Lung (tissue), 12 donors: ENCODE measurements around the gene VEPH1. TPM values are rescaled to one million over a fixed set of nuclear protein-coding genes. Genes with fewer than 3 reads are reported as not detected.

Experiments used
- ATAC-seq: fragments of 200-7000 bp; cut with Tn5 transposase; one replicate; pipeline ENCODE4 v1.9.1; 2020; ENCODE audit warnings: moderate number of reproducible peaks; ENCODE audit not compliant: insufficient read depth, low FRiP score
- DNase-seq, 3 donors: peaks; one replicate each; pipeline ENCODE4 v3.0.0-alpha.2; 2013 to 2017
- H3K27ac ChIP-seq, 2 donors: one replicate each; pipeline ENCODE4 v1.5.1; 2013; ENCODE audit warnings: mild to moderate bottlenecking in 2 of 2, moderate library complexity in 2 of 2, control low read depth in 1 of 2, inconsistent platforms in 1 of 2, low read depth in 1 of 2, low read length in 1 of 2
- H3K27me3 ChIP-seq, 3 donors: one replicate each; pipeline ENCODE4 v1.5.1; 2013; ENCODE audit warnings: low read length in 2 of 3; ENCODE audit not compliant: control insufficient read depth in 3 of 3, insufficient read depth in 3 of 3
- H3K36me3 ChIP-seq, 4 donors: one replicate each; pipeline ENCODE4 v1.5.1; 2013; ENCODE audit warnings: low read length in 4 of 4, mild to moderate bottlenecking in 1 of 4, moderate library complexity in 1 of 4; ENCODE audit not compliant: control insufficient read depth in 4 of 4, insufficient read depth in 4 of 4
- H3K4me1 ChIP-seq, 5 donors: one replicate each; pipeline ENCODE4 v1.5.1; 2013; ENCODE audit warnings: low read length in 5 of 5, mild to moderate bottlenecking in 2 of 5, moderate library complexity in 1 of 5; ENCODE audit not compliant: control insufficient read depth in 5 of 5, insufficient read depth in 5 of 5
- H3K4me3 ChIP-seq: one replicate; pipeline ENCODE4 v1.5.1; 2013; ENCODE audit warnings: mild to moderate bottlenecking, control low read depth, moderate library complexity
- H3K9ac ChIP-seq, 2 donors: one replicate each; pipeline ENCODE4 v1.5.1; 2013; ENCODE audit warnings: low read length in 2 of 2, control low read depth in 1 of 2; ENCODE audit not compliant: insufficient read depth in 1 of 2
- H3K9me3 ChIP-seq, 4 donors: one replicate each; pipeline ENCODE4 v1.5.1; 2013; ENCODE audit warnings: low read length in 3 of 4, mild to moderate bottlenecking in 1 of 4, moderate library complexity in 1 of 4; ENCODE audit not compliant: control insufficient read depth in 4 of 4, insufficient read depth in 3 of 4
- CTCF ChIP-seq: IDR thresholded peaks from 2 replicates; pipeline ENCODE4 v1.5.1; 2012; ENCODE audit warnings: mild to moderate bottlenecking; ENCODE audit errors: control extremely low read depth, extremely low read depth
- WGBS, 2 donors: extraction: QIAGEN DNeasy Blood & Tissue Kit; methylation state at CpG; one replicate each; pipeline ENCODE4 v1.1.7; 2013; 5-methylcytosine and 5-hydroxymethylcytosine counted together
- polyA plus RNA-seq, 2 donors: library from polyadenylated mRNA; stranded (reverse); fragments of 200-250 nt; gene quantifications; one replicate each; pipeline ENCODE4 v1.2.1, GENCODE V29; 2013
- total RNA-seq, 2 donors: library from RNA; depleted of rRNA in 1 of 2; stranded (reverse); fragments of >200 nt in 1 of 2; gene quantifications; one replicate each; pipeline ENCODE4 v1.2.1, GENCODE V29; 2014 to 2021
- donor health status: control.
- donor health status: control.
- donor health status: Bipolar disorder and iron deficiency.
- donor health status: healthy.
- donor health status: DM: yes; HTN: yes; CAD: no.

VEPH1 gene
- total and polyA plus RNA-seq, 4 donors: 14.6 to 237 (median 65.5) TPM

GRCh38 chr3:157376603-157377300 is 126.5 kb downstream of the VEPH1 start:
- H3K27me3 ChIP-seq: no peaks in the 10 kb centered on the region
- TF ChIP-seq CTCF: no peak
- no peak overlapping the region for H3K9ac ChIP-seq
- peaks cover 0 to 1% (median 0%) of the 10 kb centered on the region in 4 donors for H3K36me3 ChIP-seq
- no peaks in the 10 kb centered on the region for H3K9me3 ChIP-seq
- no peak overlapping the region for H3K27ac ChIP-seq
- DNase-seq: no peak
- H3K4me3 ChIP-seq: no peak overlapping the region
- peaks cover 0 to 17% (median 0%) of the 10 kb centered on the region in 5 donors for H3K4me1 ChIP-seq
- no peak for ATAC-seq
- 75 to 76% methylated on average over 5 of the region's 5 CpGs for WGBS, 2 donors

- Histone ChIP-seq H3K9me3 (no peaks in the 10 kb centered on the region), H3K4me3 (no peak overlapping the region), H3K27ac (no peak overlapping the region), H3K4me1 (peaks cover 0 to 26% (median 1%) of the 10 kb centered on the region in 5 donors), H3K27me3 (no peaks in the 10 kb centered on the region), H3K9ac (no peak overlapping the region), H3K36me3 (peaks cover 0 to 1% (median 0%) of the 10 kb centered on the region in 4 donors)
- 76 to 79% methylated on average over 4 of the region's 4 CpGs for WGBS, 2 donors
- peak in 2 of 3 donors; percentile 27 to 35 for DNase-seq
- no peak for ATAC-seq
- no peak for TF ChIP-seq CTCF
These were observed 127.8 kb downstream of the VEPH1 start for GRCh38 chr3:157375342-157375986.

GRCh38 chr3:157374933-157375332 is 128.3 kb downstream of the VEPH1 start:
- Histone ChIP-seq H3K36me3 (peaks cover 0 to 1% (median 0%) of the 10 kb centered on the region in 4 donors), H3K27me3 (no peaks in the 10 kb centered on the region), H3K4me1 (peaks cover 0 to 31% (median 5%) of the 10 kb centered on the region in 5 donors), H3K9me3 (no peaks in the 10 kb centered on the region), H3K9ac (no peak overlapping the region), H3K4me3 (no peak overlapping the region), H3K27ac (no peak overlapping the region)
- WGBS, 2 donors: 98 to 99% methylated on average over 3 of the region's 3 CpGs
- TF ChIP-seq CTCF: no peak
- ATAC-seq (no peak), DNase-seq (no peak)
